Stomach (tissue), 4 donors: Measurements from ENCODE around the gene SECISBP2.

Experiments used
- POLR2AphosphoS5 ChIP-seq, 3 donors: sonication (generic); formaldehyde crosslinking; IDR thresholded peaks; one replicate each; pipeline ENCODE4 v1.6.1; 2016; ENCODE audit warnings: antibody characterized with exemption in 3 of 3
- TF ChIP-seq, protein P1 (sequence below), 7 experiments: fragments of 450-650 bp in 4 of 7; fragments of 200-600 bp in 3 of 7; sonication (generic) in 3 of 7; IDR thresholded peaks; one replicate each; pipeline ENCODE4 v1.5.1; 2016 to 2019; ENCODE audit warnings: antibody characterized with exemption in 7 of 7, control low read depth in 2 of 7, mild to moderate bottlenecking in 1 of 7

DNA sequence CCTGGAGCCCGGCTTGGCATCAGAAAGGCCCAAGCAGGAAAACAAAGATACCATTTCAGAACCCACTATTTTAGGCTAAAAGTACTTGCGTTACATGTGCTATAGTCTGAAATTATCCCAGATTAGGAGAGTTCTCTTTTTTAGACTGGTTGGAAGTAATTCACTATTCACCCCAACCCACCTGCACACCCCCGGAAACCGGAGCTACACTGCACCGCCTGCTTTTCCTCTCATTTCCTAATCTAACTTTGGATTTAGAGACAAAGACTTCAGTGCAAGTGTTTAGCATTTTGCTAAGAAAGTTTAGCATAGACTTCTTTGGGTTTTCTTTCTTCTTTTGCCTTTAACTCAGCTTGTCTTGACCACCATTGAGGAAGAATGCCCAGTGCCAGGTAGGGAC is 79.2 kb downstream of the SECISBP2 start:
- TF ChIP-seq, protein P1, sequence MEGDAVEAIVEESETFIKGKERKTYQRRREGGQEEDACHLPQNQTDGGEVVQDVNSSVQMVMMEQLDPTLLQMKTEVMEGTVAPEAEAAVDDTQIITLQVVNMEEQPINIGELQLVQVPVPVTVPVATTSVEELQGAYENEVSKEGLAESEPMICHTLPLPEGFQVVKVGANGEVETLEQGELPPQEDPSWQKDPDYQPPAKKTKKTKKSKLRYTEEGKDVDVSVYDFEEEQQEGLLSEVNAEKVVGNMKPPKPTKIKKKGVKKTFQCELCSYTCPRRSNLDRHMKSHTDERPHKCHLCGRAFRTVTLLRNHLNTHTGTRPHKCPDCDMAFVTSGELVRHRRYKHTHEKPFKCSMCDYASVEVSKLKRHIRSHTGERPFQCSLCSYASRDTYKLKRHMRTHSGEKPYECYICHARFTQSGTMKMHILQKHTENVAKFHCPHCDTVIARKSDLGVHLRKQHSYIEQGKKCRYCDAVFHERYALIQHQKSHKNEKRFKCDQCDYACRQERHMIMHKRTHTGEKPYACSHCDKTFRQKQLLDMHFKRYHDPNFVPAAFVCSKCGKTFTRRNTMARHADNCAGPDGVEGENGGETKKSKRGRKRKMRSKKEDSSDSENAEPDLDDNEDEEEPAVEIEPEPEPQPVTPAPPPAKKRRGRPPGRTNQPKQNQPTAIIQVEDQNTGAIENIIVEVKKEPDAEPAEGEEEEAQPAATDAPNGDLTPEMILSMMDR (IDR thresholded peaks at IDR 0.05) = no peak
- no peak for TF ChIP-seq POLR2AphosphoS5 (IDR thresholded peaks at IDR 0.05)
